Panc1 (cell line): Measurements from ENCODE around the gene P2RY11. TPM values are rescaled to one million over a fixed set of nuclear protein-coding genes. Genes with fewer than 3 reads are reported as not detected.

ENCODE experiments used
- ATAC-seq: fragments of 200-7000 bp; cut with Tn5 transposase; 2 replicates; pipeline ENCODE4 v1.9.1; 2020; ENCODE audit warnings: mild to moderate bottlenecking, moderate library complexity
- BruUV-seq: library from RNA; stranded (reverse); fragments of 400-500 nt; replicated peaks from 2 replicates; lab custom pipeline; 2021; lab: Mats Ljungman, UMichigan
- CTCF ChIA-PET: fragments of 300-600 bp; sonication (Branson Sonifier 250); formaldehyde crosslinking; loops from one replicate; lab custom pipeline; 2022; ENCODE audit warnings: antibody characterized with exemption; lab: Charles Lee
- POLR2A ChIA-PET: fragments of 300-600 bp; sonication (Branson Sonifier 250); formaldehyde crosslinking; loops from one replicate; lab custom pipeline; 2022; ENCODE audit warnings: antibody characterized with exemption; lab: Charles Lee
- DNase-seq: peaks from one replicate; pipeline ENCODE4 v3.0.0-alpha.2; 2010; ENCODE audit warnings: low read depth, low spot score
- H3K27ac ChIP-seq: 2 replicates; pipeline ENCODE4 v1.5.1; 2011; ENCODE audit warnings: mild to moderate bottlenecking, low read length, inconsistent platforms
- H3K27me3 ChIP-seq: fragments of 200-500 bp; sonication (Bioruptor generic); 2 replicates; pipeline ENCODE4 v1.6.0; 2014; ENCODE audit warnings: low read length, inconsistent platforms; ENCODE audit not compliant: control insufficient read depth, insufficient read depth
- H3K36me3 ChIP-seq: fragments of 200-500 bp; sonication (Bioruptor generic); 2 replicates; pipeline ENCODE4 v1.5.1; 2014; ENCODE audit warnings: inconsistent platforms, mild to moderate bottlenecking, low read length, moderate library complexity; ENCODE audit not compliant: control insufficient read depth, insufficient read depth
- H3K4me1 ChIP-seq: 2 replicates; pipeline ENCODE4 v1.5.1; 2011; ENCODE audit warnings: inconsistent platforms, mild to moderate bottlenecking, low read length, moderate library complexity; ENCODE audit not compliant: control insufficient read depth, insufficient read depth
- H3K4me3 ChIP-seq, 2 experiments: 2 replicates each; pipeline ENCODE4 v1.5.1; 2011 to 2012; ENCODE audit warnings: low read depth in 2 of 2, low read length in 2 of 2, mild to moderate bottlenecking in 2 of 2, inconsistent platforms in 1 of 2, moderate library complexity in 1 of 2
- H3K9me3 ChIP-seq: fragments of 200-500 bp; sonication (Bioruptor generic); 2 replicates; pipeline ENCODE4 v1.5.1; 2014; ENCODE audit warnings: low read depth, mild to moderate bottlenecking, inconsistent platforms, low read length, moderate library complexity; ENCODE audit not compliant: control insufficient read depth, insufficient read depth
- POLR2AphosphoS5 ChIP-seq: IDR thresholded peaks from 2 replicates; pipeline ENCODE4 v1.6.1; 2012; ENCODE audit warnings: mild to moderate bottlenecking, low read depth, low read length, moderate library complexity
- SIN3A ChIP-seq: IDR thresholded peaks from 2 replicates; pipeline ENCODE4 v1.6.1; 2012; ENCODE audit warnings: low read depth, mild to moderate bottlenecking, low read length, moderate library complexity, borderline replicate concordance; ENCODE audit not compliant: insufficient read depth
- TCF7L2 ChIP-seq: IDR thresholded peaks from 2 replicates; pipeline ENCODE4 v1.6.1; 2011; ENCODE audit warnings: mild to moderate bottlenecking, low read depth, low read length, inconsistent platforms
- in situ Hi-C: cut with HindIII; loops from 2 replicates; pipeline ENCODE4 v1.10.0; 2016; ENCODE audit warnings: low sequenced_read_pairs, low pct_unique_long_range_greater_than_20kb
- intact Hi-C: fragments of 100-400 bp; cut with micrococcal nuclease; formaldehyde crosslinking; loops from one replicate; pipeline ENCODE4 v1.10.0; 2022; ENCODE audit not compliant: unreplicated experiment
- total RNA-seq: library from RNA; stranded (reverse); gene quantifications from one replicate; pipeline ENCODE4 v1.2.1, GENCODE V29; 2021; ENCODE audit not compliant: unreplicated experiment
- TF ChIP-seq, protein P1 (sequence below), 2 experiments: IDR thresholded peaks; 2 replicates each; pipeline ENCODE4 v1.6.1; 2011 to 2012; ENCODE audit warnings: low read depth in 2 of 2, control low read depth in 1 of 2, low read length in 1 of 2, mild to moderate bottlenecking in 1 of 2, moderate library complexity in 1 of 2; ENCODE audit not compliant: insufficient read depth in 1 of 2
- TF ChIP-seq, protein P2 (sequence below): fragments of 450-650 bp; IDR thresholded peaks from 2 replicates; pipeline ENCODE4 v1.5.1; 2017; ENCODE audit warnings: mild to moderate bottlenecking

The P2RY11 gene
- total RNA-seq, 1 experiment from 2014 or later = 12.5 TPM

DNA sequence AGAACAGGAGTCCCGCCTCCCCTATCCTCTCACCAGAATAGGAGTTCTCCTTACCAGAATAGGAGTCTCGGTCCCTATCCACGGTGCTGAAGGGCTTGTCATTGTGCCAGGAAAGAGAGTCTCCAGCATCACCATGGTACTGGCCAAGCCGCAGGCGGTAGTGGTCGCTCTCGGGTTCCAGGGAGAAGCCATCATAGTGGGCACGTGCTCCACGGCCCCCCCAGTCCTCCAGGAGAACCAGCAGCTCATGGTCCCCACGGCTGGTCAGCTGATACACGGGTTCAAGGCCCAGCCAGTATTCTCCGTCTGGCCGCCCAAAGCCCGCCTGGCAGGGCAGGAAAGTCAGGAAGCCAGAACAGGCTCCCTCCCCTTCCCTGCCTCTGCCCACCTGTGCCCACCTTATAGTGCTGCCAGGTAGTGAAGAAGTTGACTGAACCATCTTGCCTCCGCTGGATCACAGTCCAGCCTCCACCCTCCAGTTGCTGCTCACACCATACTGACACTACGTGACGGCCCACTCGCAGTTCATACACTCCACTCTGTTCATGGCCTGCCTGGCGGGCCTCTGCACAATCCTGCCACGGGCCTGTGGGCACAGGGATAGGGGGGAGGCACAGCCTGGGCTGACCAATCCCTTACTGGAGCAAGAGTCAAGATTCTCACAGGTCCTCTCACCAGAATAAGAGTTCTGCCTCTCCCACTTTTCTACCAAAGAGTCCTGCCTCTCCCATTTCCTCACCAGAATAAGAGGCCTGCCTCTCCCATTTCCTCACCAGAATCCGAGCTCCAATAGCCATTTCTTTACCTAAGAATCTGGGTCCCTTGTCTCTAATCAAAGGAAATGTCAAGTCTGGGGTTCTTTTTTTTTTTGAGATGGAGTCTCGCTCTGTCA lies 18.0 kb upstream of the P2RY11 start:
- POLR2A ChIA-PET = no interaction called here

DNA sequence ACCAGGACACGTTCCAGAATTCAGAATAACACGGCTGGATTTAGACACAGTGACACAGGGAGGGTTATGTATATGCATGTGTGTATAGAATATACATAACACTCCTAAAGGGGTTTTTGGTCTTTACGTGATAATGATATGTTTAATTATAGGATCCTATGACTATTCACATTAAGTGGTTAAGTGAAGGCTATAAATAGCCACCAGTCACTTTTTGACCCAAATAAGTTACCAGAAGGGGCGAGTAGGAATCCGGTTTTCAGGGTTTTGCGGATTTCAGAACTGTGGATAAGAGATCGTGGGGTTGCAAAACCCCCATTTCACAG lies 15.9 kb upstream of the P2RY11 start:
- Histone ChIP-seq H3K9me3 (no peaks in the 10 kb centered on the region), H3K4me1 (no peaks in the 10 kb centered on the region), H3K36me3 (no peaks in the 10 kb centered on the region), H3K27ac (peak overlapping the region; percentile 66; the same call in 1 of the 2 replicates), H3K4me3 (peak overlapping the region; percentile 41 to 61), H3K27me3 (no peaks in the 10 kb centered on the region)
- ATAC-seq = no peak
- no peak for DNase-seq
- ChIA-PET POLR2A (no interaction called here), CTCF (interaction anchor here (0.7 to 1.2 kb wide), 2 partner anchors 13 to 322 kb away, joined by 4 to 15 read pairs; no protein-coding TSS in a partner anchor)
- intact Hi-C loops (no loop called here), in situ Hi-C loops (no loop called here)
- no TSS peak for BruUV-seq
- TF ChIP-seq TCF7L2 (no peak), SIN3A (no peak), POLR2AphosphoS5 (no peak)
- TF ChIP-seq, protein P1, sequence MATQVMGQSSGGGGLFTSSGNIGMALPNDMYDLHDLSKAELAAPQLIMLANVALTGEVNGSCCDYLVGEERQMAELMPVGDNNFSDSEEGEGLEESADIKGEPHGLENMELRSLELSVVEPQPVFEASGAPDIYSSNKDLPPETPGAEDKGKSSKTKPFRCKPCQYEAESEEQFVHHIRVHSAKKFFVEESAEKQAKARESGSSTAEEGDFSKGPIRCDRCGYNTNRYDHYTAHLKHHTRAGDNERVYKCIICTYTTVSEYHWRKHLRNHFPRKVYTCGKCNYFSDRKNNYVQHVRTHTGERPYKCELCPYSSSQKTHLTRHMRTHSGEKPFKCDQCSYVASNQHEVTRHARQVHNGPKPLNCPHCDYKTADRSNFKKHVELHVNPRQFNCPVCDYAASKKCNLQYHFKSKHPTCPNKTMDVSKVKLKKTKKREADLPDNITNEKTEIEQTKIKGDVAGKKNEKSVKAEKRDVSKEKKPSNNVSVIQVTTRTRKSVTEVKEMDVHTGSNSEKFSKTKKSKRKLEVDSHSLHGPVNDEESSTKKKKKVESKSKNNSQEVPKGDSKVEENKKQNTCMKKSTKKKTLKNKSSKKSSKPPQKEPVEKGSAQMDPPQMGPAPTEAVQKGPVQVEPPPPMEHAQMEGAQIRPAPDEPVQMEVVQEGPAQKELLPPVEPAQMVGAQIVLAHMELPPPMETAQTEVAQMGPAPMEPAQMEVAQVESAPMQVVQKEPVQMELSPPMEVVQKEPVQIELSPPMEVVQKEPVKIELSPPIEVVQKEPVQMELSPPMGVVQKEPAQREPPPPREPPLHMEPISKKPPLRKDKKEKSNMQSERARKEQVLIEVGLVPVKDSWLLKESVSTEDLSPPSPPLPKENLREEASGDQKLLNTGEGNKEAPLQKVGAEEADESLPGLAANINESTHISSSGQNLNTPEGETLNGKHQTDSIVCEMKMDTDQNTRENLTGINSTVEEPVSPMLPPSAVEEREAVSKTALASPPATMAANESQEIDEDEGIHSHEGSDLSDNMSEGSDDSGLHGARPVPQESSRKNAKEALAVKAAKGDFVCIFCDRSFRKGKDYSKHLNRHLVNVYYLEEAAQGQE (IDR thresholded peaks at IDR 0.05; ENCODE audit: insufficient read depth in 1 of 2, low read depth in 2 of 2, low read length in 1 of 2) = no peak
- TF ChIP-seq, protein P2, sequence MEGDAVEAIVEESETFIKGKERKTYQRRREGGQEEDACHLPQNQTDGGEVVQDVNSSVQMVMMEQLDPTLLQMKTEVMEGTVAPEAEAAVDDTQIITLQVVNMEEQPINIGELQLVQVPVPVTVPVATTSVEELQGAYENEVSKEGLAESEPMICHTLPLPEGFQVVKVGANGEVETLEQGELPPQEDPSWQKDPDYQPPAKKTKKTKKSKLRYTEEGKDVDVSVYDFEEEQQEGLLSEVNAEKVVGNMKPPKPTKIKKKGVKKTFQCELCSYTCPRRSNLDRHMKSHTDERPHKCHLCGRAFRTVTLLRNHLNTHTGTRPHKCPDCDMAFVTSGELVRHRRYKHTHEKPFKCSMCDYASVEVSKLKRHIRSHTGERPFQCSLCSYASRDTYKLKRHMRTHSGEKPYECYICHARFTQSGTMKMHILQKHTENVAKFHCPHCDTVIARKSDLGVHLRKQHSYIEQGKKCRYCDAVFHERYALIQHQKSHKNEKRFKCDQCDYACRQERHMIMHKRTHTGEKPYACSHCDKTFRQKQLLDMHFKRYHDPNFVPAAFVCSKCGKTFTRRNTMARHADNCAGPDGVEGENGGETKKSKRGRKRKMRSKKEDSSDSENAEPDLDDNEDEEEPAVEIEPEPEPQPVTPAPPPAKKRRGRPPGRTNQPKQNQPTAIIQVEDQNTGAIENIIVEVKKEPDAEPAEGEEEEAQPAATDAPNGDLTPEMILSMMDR = no peak

More for the DNA sequence above, 18.0 kb upstream of the P2RY11 start:
- DNase-seq (no peak), ATAC-seq (no peak)
- H3K27me3 ChIP-seq = no peaks in the 10 kb centered on the region
- intact Hi-C loops (no loop called here), in situ Hi-C loops (no loop called here)
- TF ChIP-seq, protein P1 (IDR thresholded peaks at IDR 0.05; ENCODE audit: insufficient read depth in 1 of 2, low read depth in 2 of 2, low read length in 1 of 2) = peak; percentile 82 to 87
- TF ChIP-seq, protein P2 = no peak
- no peak overlapping the region for H3K27ac ChIP-seq
- CTCF ChIA-PET = no interaction called here
- no peaks in the 10 kb centered on the region for H3K4me1 ChIP-seq
- H3K9me3 ChIP-seq = no peaks in the 10 kb centered on the region
- H3K36me3 ChIP-seq = no peaks in the 10 kb centered on the region
- no TSS peak for BruUV-seq
- H3K4me3 ChIP-seq = no peak overlapping the region
